Fibroblast of pulmonary artery (primary cell): ENCODE results near the gene ROCK2.

Experiments
- DNase-seq: peaks from one replicate; pipeline ENCODE4 v3.0.0-alpha.2; 2010; ENCODE audit warnings: low read depth
- H3K4me3 ChIP-seq: replicated peaks from 2 replicates; pipeline ENCODE4 v1.5.1; 2011; ENCODE audit warnings: low read depth, mild to moderate bottlenecking, control low read depth, low read length, moderate library complexity
- TF ChIP-seq, protein P1 (sequence below): IDR thresholded peaks from 2 replicates; pipeline ENCODE4 v1.5.1; 2011; ENCODE audit warnings: mild to moderate bottlenecking, control low read depth, low read length, inconsistent platforms; ENCODE audit errors: missing control alignments

Gene ROCK2

DNA sequence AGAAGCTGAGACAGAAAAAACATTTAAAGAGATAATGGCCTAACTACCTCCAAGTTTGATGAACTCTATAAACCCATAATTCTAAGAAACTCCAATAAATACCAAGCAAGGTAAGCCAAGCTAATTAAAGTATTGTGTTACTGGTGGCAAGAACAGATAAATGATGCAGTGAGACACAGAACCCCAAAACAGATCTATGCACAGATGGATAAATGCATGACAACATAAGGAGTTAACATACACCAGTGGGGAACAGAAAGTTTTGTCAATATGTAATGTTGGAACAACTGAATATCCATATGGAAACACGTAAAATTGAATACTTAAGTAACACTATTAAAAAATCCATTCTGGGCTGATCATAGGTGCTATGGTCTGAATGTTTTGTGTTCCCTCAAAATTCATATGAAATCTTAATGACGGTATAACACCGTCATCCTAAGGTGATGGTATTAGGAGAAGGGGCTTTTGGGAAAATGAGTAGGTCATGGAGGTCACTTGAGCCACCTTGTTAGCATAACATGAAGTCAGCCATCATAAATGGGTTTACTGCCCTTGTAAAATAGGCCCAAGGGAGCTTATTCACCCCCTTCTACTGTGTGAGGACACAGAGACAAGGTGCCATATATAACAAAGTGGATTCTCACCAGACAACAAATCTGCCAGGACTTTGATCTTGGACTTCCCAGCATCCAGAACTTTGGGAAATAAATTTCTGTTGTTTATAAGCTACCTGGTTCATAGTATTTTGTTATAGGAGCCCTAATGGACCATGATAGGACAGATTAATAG lies 102.8 kb downstream of the ROCK2 start:
- TF ChIP-seq, protein P1, sequence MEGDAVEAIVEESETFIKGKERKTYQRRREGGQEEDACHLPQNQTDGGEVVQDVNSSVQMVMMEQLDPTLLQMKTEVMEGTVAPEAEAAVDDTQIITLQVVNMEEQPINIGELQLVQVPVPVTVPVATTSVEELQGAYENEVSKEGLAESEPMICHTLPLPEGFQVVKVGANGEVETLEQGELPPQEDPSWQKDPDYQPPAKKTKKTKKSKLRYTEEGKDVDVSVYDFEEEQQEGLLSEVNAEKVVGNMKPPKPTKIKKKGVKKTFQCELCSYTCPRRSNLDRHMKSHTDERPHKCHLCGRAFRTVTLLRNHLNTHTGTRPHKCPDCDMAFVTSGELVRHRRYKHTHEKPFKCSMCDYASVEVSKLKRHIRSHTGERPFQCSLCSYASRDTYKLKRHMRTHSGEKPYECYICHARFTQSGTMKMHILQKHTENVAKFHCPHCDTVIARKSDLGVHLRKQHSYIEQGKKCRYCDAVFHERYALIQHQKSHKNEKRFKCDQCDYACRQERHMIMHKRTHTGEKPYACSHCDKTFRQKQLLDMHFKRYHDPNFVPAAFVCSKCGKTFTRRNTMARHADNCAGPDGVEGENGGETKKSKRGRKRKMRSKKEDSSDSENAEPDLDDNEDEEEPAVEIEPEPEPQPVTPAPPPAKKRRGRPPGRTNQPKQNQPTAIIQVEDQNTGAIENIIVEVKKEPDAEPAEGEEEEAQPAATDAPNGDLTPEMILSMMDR = no peak

GRCh38 chr2:11239666-11240462 lies 104.6 kb downstream of the ROCK2 start:
- DNase-seq = peak; percentile 50
- H3K4me3 ChIP-seq = no peak overlapping the region
- TF ChIP-seq, protein P1 = no peak

More for the DNA sequence above, 102.8 kb downstream of the ROCK2 start:
- DNase-seq = no peak
- no peak overlapping the region for H3K4me3 ChIP-seq

DNA sequence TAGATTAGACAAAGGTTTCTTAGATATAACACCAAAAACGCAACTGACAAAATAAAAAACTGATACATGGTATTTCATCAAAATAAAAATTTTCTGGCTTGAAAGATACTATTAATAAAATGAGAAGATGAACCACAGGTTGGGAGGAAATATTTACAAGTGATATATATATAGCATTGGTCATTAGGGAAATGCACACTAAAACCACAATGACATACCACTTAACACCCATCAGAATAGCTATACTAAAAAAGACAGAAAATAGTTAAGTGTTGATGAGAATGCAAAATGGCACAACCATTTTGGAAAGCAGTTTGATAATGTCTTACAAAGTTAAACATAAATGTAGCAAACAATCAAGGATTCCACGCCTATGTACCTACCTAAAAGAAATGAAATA lies 105.3 kb downstream of the ROCK2 start:
- DNase-seq = no peak
- no peak overlapping the region for H3K4me3 ChIP-seq
- TF ChIP-seq, protein P1 = no peak

DNA sequence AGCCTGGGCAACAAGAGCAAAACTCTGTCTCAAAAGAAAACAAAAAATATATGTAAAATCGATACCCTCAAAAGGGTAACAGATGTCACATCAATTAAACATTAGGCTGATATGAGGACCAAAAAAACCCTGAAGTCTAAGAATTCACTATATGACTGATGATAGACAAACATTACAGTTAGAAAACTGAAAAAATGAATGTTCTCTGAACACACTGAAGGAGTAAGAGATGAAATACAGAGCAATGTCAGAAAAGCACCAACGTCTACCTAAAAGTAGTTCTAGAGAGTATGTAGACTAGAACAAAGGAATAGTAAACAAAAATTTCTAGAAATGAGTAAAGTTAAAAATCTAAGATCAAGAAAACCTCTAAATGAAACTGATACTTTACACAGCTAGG lies 107.3 kb downstream of the ROCK2 start:
- DNase-seq = no peak
- no peak overlapping the region for H3K4me3 ChIP-seq
- TF ChIP-seq, protein P1 = no peak

DNA sequence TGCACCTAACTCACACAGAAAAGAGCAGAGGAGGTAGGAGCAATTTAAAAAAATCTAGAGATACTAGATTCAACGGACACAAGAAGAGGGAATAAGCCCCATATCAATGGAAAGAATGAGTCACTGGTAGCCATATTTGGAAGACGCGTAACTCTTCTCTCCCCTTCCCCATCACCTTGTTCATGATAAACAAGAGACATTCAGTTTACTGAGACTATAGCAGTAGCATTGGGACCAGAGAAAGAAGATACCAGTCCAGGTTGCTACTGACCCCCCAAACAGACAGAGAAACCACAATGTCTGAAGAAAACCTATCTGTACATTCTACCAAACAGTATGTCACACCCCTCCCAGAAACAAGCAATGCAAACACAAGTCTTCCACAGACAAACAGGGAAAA lies 108.1 kb downstream of the ROCK2 start:
- TF ChIP-seq, protein P1 = no peak
- H3K4me3 ChIP-seq = no peak overlapping the region
- DNase-seq = no peak

GRCh38 chr2:11235583-11235982 lies 108.9 kb downstream of the ROCK2 start:
- no peak for DNase-seq
- TF ChIP-seq, protein P1 = no peak
- no peak overlapping the region for H3K4me3 ChIP-seq
